Measurements from ENCODE around the gene KRTAP10-5. TPM values are rescaled to one million over a fixed set of nuclear protein-coding genes. Genes with fewer than 3 reads are reported as not detected.
"Not testable (repeated sequence)": the region's sequence is repeated elsewhere in the genome, so short reads cannot be mapped to it uniquely, and the experiment has no call there.

KRTAP10-5 gene
- polyA plus RNA-seq (2011; rRNA removed), result not detected in 2 replicates
- polyA minus RNA-seq (2011; rRNA and poly(A)+ RNA removed), result not detected in 2 replicates

GRCh38 chr21:44580231-44580821, at the start of gene KRTAP10-5:
TSS of gene KRTAP10-5 (minus strand) at chr21:44580604. CDS start at chr21:44580578, 26 bp downstream.
- CTCF ChIA-PET; H3K27ac ChIP-seq (ENCODE audit: low read depth, low read length); DNase-seq (ENCODE audit: low read depth, low spot score); H3K4me3 ChIP-seq (ENCODE audit: low read depth, low read length); POLR2A ChIA-PET; H3K27me3 ChIP-seq (ENCODE audit: control insufficient read depth, insufficient read depth, low read length): not testable (repeated sequence)
- peaks cover 30% of the 10 kb centered on the region for H3K9me3 ChIP-seq (ENCODE audit: control insufficient read depth, insufficient read depth, low read length)

- POLR2A ChIA-PET, result no interaction called here
- H3K27me3 ChIP-seq (ENCODE audit: control insufficient read depth, insufficient read depth, low read length), result peaks cover 2% of the 10 kb centered on the region
- peaks cover 46% of the 10 kb centered on the region for H3K9me3 ChIP-seq (ENCODE audit: control insufficient read depth, insufficient read depth, low read length)
- CTCF ChIA-PET, result interaction anchor here (0.7 kb wide), 1 partner anchor 358 kb away, joined by 3 read pairs; no protein-coding TSS in a partner anchor
- H3K4me3 ChIP-seq (ENCODE audit: low read depth, low read length), result no peak overlapping the region
- no peak overlapping the region for H3K27ac ChIP-seq (ENCODE audit: low read depth, low read length)
- TF ChIP-seq CTCF (IDR thresholded peaks at IDR 0.05; ENCODE audit: low read depth, low read length), result no peak
- no peak for DNase-seq (ENCODE audit: low read depth, low spot score)
Observed at GRCh38 chr21:44628707-44629391, 48.4 kb upstream of the KRTAP10-5 start.

GRCh38 chr21:44627831-44628233, 47.4 kb upstream of the KRTAP10-5 start:
- POLR2A ChIA-PET; H3K27me3 ChIP-seq (ENCODE audit: control insufficient read depth, insufficient read depth, low read length): not testable (repeated sequence)
- CTCF ChIA-PET, result interaction anchor here (0.7 kb wide), 1 partner anchor 357 kb away, joined by 3 read pairs; no protein-coding TSS in a partner anchor

GRCh38 chr21:44627181-44627822, 46.9 kb upstream of the KRTAP10-5 start:
- CTCF ChIA-PET; DNase-seq (ENCODE audit: low read depth, low spot score); H3K27me3 ChIP-seq (ENCODE audit: control insufficient read depth, insufficient read depth, low read length); POLR2A ChIA-PET; H3K27ac ChIP-seq (ENCODE audit: low read depth, low read length); H3K4me3 ChIP-seq (ENCODE audit: low read depth, low read length): not testable (repeated sequence)
- peaks cover 46% of the 10 kb centered on the region for H3K9me3 ChIP-seq (ENCODE audit: control insufficient read depth, insufficient read depth, low read length)

More at GRCh38 chr21:44627831-44628233, 47.4 kb upstream of the KRTAP10-5 start:
- not testable (repeated sequence) for H3K27ac ChIP-seq (ENCODE audit: low read depth, low read length); DNase-seq (ENCODE audit: low read depth, low spot score); H3K4me3 ChIP-seq (ENCODE audit: low read depth, low read length)
- peaks cover 46% of the 10 kb centered on the region for H3K9me3 ChIP-seq (ENCODE audit: control insufficient read depth, insufficient read depth, low read length)

GRCh38 chr21:44626673-44627143, 46.3 kb upstream of the KRTAP10-5 start, which contains the start of gene KRTAP10-9:
TSS of gene KRTAP10-9 (plus strand) at chr21:44627093. CDS start at chr21:44627172, 79 bp downstream.
- POLR2A ChIA-PET, result no interaction called here
- Histone ChIP-seq H3K27me3 (ENCODE audit: control insufficient read depth, insufficient read depth, low read length) (no peaks in the 10 kb centered on the region), H3K4me3 (ENCODE audit: low read depth, low read length) (no peak within 1 kb of the TSS), H3K9me3 (ENCODE audit: control insufficient read depth, insufficient read depth, low read length) (peaks cover 46% of the 10 kb centered on the region), H3K27ac (ENCODE audit: low read depth, low read length) (no peak within 1 kb of the TSS)
- CTCF ChIA-PET, result no interaction called here
- DNase-seq (ENCODE audit: low read depth, low spot score), result no peak
- TF ChIP-seq CTCF (IDR thresholded peaks at IDR 0.05; ENCODE audit: low read depth, low read length), result no peak

GRCh38 chr21:44626262-44626661, 45.9 kb upstream of the KRTAP10-5 start:
- TF ChIP-seq CTCF (IDR thresholded peaks at IDR 0.05; ENCODE audit: low read depth, low read length), result no peak
- POLR2A ChIA-PET, result no interaction called here
- CTCF ChIA-PET, result no interaction called here
- Histone ChIP-seq H3K9me3 (ENCODE audit: control insufficient read depth, insufficient read depth, low read length) (peaks cover 46% of the 10 kb centered on the region), H3K27ac (ENCODE audit: low read depth, low read length) (no peak overlapping the region), H3K4me3 (ENCODE audit: low read depth, low read length) (no peak overlapping the region), H3K27me3 (ENCODE audit: control insufficient read depth, insufficient read depth, low read length) (no peaks in the 10 kb centered on the region)
- no peak for DNase-seq (ENCODE audit: low read depth, low spot score)

Data from AG04450 (cell line).